Astrocyte (in vitro differentiated cells and primary cell): ENCODE results near the gene LFNG. TPM values are rescaled to one million over a fixed set of nuclear protein-coding genes. Genes with fewer than 3 reads are reported as not detected.
A peak's percentile ranks its signal among the peaks of the same experiment; 100 is the strongest.
"Not testable (repeated sequence)": the region's sequence is repeated elsewhere in the genome, so short reads cannot be mapped to it uniquely, and the experiment has no call there.

Experiments
- DNase-seq: peaks from one replicate; pipeline ENCODE4 v3.0.0-alpha.2; 2010; ENCODE audit warnings: low read depth
- FAIRE-seq: peaks from 2 replicates; lab custom pipeline; 2011; peaks lifted over from hg19 to GRCh38; lab: Jason Lieb, UNC
- H2AFZ ChIP-seq: 2 replicates; pipeline ENCODE4 v1.6.0; 2012; ENCODE audit warnings: low read depth, low read length, inconsistent platforms
- H3K27ac ChIP-seq: 2 replicates; pipeline ENCODE4 v1.5.1; 2011; ENCODE audit warnings: low read depth, low read length, inconsistent platforms
- H3K27me3 ChIP-seq: 2 replicates; pipeline ENCODE4 v1.6.0; 2011; ENCODE audit warnings: low read length, inconsistent platforms; ENCODE audit not compliant: insufficient read depth
- H3K36me3 ChIP-seq: 2 replicates; pipeline ENCODE4 v1.5.1; 2011; ENCODE audit warnings: low read length, inconsistent platforms; ENCODE audit not compliant: insufficient read depth
- H3K4me1 ChIP-seq: 2 replicates; pipeline ENCODE4 v1.5.1; 2011; ENCODE audit warnings: low read length, inconsistent platforms; ENCODE audit not compliant: insufficient read depth
- H3K4me2 ChIP-seq: 2 replicates; pipeline ENCODE4 v1.6.0; 2012; ENCODE audit warnings: low read length, inconsistent platforms
- H3K4me3 ChIP-seq: 2 replicates; pipeline ENCODE4 v1.5.1; 2011; ENCODE audit warnings: low read depth, mild to moderate bottlenecking, low read length, inconsistent platforms; ENCODE audit not compliant: insufficient read depth
- H3K79me2 ChIP-seq: 2 replicates; pipeline ENCODE4 v1.6.0; 2012; ENCODE audit warnings: mild to moderate bottlenecking, low read length, inconsistent platforms; ENCODE audit not compliant: insufficient read depth
- H3K9ac ChIP-seq: 2 replicates; pipeline ENCODE4 v1.6.0; 2012; ENCODE audit warnings: mild to moderate bottlenecking, low read length, inconsistent platforms
- H3K9me3 ChIP-seq: 2 replicates; pipeline ENCODE4 v1.5.1; 2012; ENCODE audit warnings: low read depth, mild to moderate bottlenecking, low read length, inconsistent platforms; ENCODE audit not compliant: insufficient read depth
- H4K20me1 ChIP-seq: 2 replicates; pipeline ENCODE4 v1.6.0; 2012; ENCODE audit warnings: low read length, inconsistent platforms; ENCODE audit not compliant: insufficient read depth
- H3K27ac Mint-ChIP-seq: one replicate; pipeline ENCODE4 v1.8.0; 2021; ENCODE audit warnings: mild to moderate bottlenecking, mixed read lengths; ENCODE audit not compliant: unreplicated experiment
- H3K27me3 Mint-ChIP-seq: one replicate; pipeline ENCODE4 v1.8.0; 2021; ENCODE audit warnings: low read depth, mixed read lengths; ENCODE audit not compliant: unreplicated experiment
- H3K36me3 Mint-ChIP-seq: one replicate; pipeline ENCODE4 v1.8.0; 2021; ENCODE audit warnings: low read depth, mixed read lengths; ENCODE audit not compliant: unreplicated experiment
- H3K4me1 Mint-ChIP-seq: one replicate; pipeline ENCODE4 v1.8.0; 2021; ENCODE audit warnings: low read depth, mixed read lengths; ENCODE audit not compliant: unreplicated experiment
- H3K4me3 Mint-ChIP-seq: one replicate; pipeline ENCODE4 v1.8.0; 2021; ENCODE audit warnings: mild to moderate bottlenecking, moderate library complexity, mixed read lengths; ENCODE audit not compliant: unreplicated experiment
- H3K9me3 Mint-ChIP-seq: one replicate; pipeline ENCODE4 v1.8.0; 2021; ENCODE audit warnings: mild to moderate bottlenecking, mixed read lengths; ENCODE audit not compliant: unreplicated experiment
- CTCF ChIP-seq: IDR thresholded peaks from 2 replicates; pipeline ENCODE4 v1.5.1; 2011; ENCODE audit warnings: low read depth, mild to moderate bottlenecking, inconsistent platforms, low read length, moderate library complexity; ENCODE audit not compliant: insufficient read depth
- EZH2 ChIP-seq: IDR thresholded peaks from 2 replicates; pipeline ENCODE4 v1.6.1; 2012; ENCODE audit warnings: mild to moderate bottlenecking, low read length, inconsistent platforms; ENCODE audit not compliant: insufficient read depth
- total RNA-seq: library from RNA; stranded (reverse); gene quantifications from 2 replicates; pipeline ENCODE4 v1.2.1, GENCODE V29; 2021

LFNG gene
- total RNA-seq, 1 donor from 2014 or later, result 58.6 TPM

GRCh38 chr7:2529161-2530070 lies 9.8 kb downstream of the LFNG start:
- FAIRE-seq (no peak), DNase-seq (peak; percentile 53)
- H3K4me3 ChIP-seq, result no peak overlapping the region
- H3K4me2 ChIP-seq, result peak overlapping the region; percentile 69
- Mint-ChIP-seq H3K27ac (no peak overlapping the region), H3K4me1 (peaks cover 15% of the 10 kb centered on the region), H3K36me3 (no peaks in the 10 kb centered on the region), H3K27me3 (no peaks in the 10 kb centered on the region), H3K4me3 (no peak overlapping the region), H3K9me3 (no peaks in the 10 kb centered on the region)
- TF ChIP-seq CTCF, result no peak
- no peak for TF ChIP-seq EZH2
- H3K9me3 ChIP-seq, result no peaks in the 10 kb centered on the region
- peaks cover 35% of the 10 kb centered on the region for H4K20me1 ChIP-seq
- no peak overlapping the region for H2AFZ ChIP-seq
- H3K36me3 ChIP-seq, result peaks cover 4% of the 10 kb centered on the region
- H3K79me2 ChIP-seq, result peaks cover 3% of the 10 kb centered on the region
- peaks cover 48% of the 10 kb centered on the region for H3K4me1 ChIP-seq
- no peaks in the 10 kb centered on the region for H3K27me3 ChIP-seq
- H3K9ac ChIP-seq, result peak overlapping the region; percentile 62
- peak overlapping the region; percentile 6 for H3K27ac ChIP-seq

- H3K4me1 Mint-ChIP-seq, result peaks cover 15% of the 10 kb centered on the region
- peak overlapping the region; percentile 6 for H3K27ac ChIP-seq
- TF ChIP-seq EZH2 (no peak), CTCF (no peak)
- H2AFZ ChIP-seq, result no peak overlapping the region
- H3K79me2 ChIP-seq, result no peaks in the 10 kb centered on the region
- peaks cover 44% of the 10 kb centered on the region for H3K4me1 ChIP-seq
- H3K27me3 Mint-ChIP-seq, result no peaks in the 10 kb centered on the region
- H3K4me3 Mint-ChIP-seq, result no peak overlapping the region
- no peaks in the 10 kb centered on the region for H3K27me3 ChIP-seq
- H3K9me3 Mint-ChIP-seq, result no peaks in the 10 kb centered on the region
- H3K36me3 ChIP-seq, result peaks cover 4% of the 10 kb centered on the region
- peak overlapping the region; percentile 87 for H3K27ac Mint-ChIP-seq
- H3K9ac ChIP-seq, result peak overlapping the region; percentile 62
- H4K20me1 ChIP-seq, result peaks cover 30% of the 10 kb centered on the region
- H3K9me3 ChIP-seq, result no peaks in the 10 kb centered on the region
- no peak for DNase-seq
- H3K4me2 ChIP-seq, result peak overlapping the region; percentile 69
- H3K36me3 Mint-ChIP-seq, result no peaks in the 10 kb centered on the region
- FAIRE-seq, result no peak
- no peak overlapping the region for H3K4me3 ChIP-seq
Observed at GRCh38 chr7:2530071-2530987, 10.8 kb downstream of the LFNG start.

GRCh38 chr7:2530994-2531795 lies 11.6 kb downstream of the LFNG start:
- peak overlapping the region; percentile 66 for H3K27ac Mint-ChIP-seq

GRCh38 chr7:2531796-2532110 lies 12.2 kb downstream of the LFNG start:
- H3K9me3 Mint-ChIP-seq, FAIRE-seq, H2AFZ ChIP-seq, H3K27ac ChIP-seq, H3K36me3 Mint-ChIP-seq, H3K9ac ChIP-seq, H3K36me3 ChIP-seq, H3K4me3 ChIP-seq, H3K9me3 ChIP-seq, H3K27me3 ChIP-seq, H3K27me3 Mint-ChIP-seq, DNase-seq, H3K79me2 ChIP-seq, H3K4me3 Mint-ChIP-seq: not testable (repeated sequence)
- H3K27ac Mint-ChIP-seq, result peak overlapping the region; percentile 41
- peak overlapping the region; percentile 69 for H3K4me2 ChIP-seq
- peaks cover 17% of the 10 kb centered on the region for H4K20me1 ChIP-seq
- H3K4me1 Mint-ChIP-seq, result peaks cover 15% of the 10 kb centered on the region
- H3K4me1 ChIP-seq, result peaks cover 43% of the 10 kb centered on the region

More at GRCh38 chr7:2530994-2531795, 11.6 kb downstream of the LFNG start:
- FAIRE-seq, DNase-seq, H2AFZ ChIP-seq, H3K4me3 ChIP-seq, H3K27ac ChIP-seq, H3K9me3 Mint-ChIP-seq, H3K4me3 Mint-ChIP-seq, H3K36me3 Mint-ChIP-seq, H3K9ac ChIP-seq, H3K27me3 Mint-ChIP-seq, H3K27me3 ChIP-seq, H3K9me3 ChIP-seq, H3K36me3 ChIP-seq, H3K79me2 ChIP-seq: not testable (repeated sequence)
- H4K20me1 ChIP-seq, result peaks cover 22% of the 10 kb centered on the region
- H3K4me2 ChIP-seq, result peak overlapping the region; percentile 69
- H3K4me1 Mint-ChIP-seq, result peaks cover 15% of the 10 kb centered on the region
- peaks cover 44% of the 10 kb centered on the region for H3K4me1 ChIP-seq
